NCI-H1092 treated with DMSO at 0.1 percent for 48 hours (cell line): Measurements from ENCODE around the gene PLSCR1.
"Not testable (repeated sequence)": the region's sequence is repeated elsewhere in the genome, so short reads cannot be mapped to it uniquely, and the experiment has no call there.

Source experiments
- DNase-seq: peaks from one replicate; lab custom pipeline; 2025; lab: John Stamatoyannopoulos, UW

PLSCR1 gene

GRCh38 chr3:146513386-146514051, 30.9 kb downstream of the PLSCR1 start:
- no peak for DNase-seq

- DNase-seq = no peak
These were observed 32.8 kb downstream of the PLSCR1 start for GRCh38 chr3:146511402-146512134.

- DNase-seq = no peak
These were observed 36.9 kb downstream of the PLSCR1 start for GRCh38 chr3:146507331-146508120.

GRCh38 chr3:146505516-146505915, 38.9 kb downstream of the PLSCR1 start:
- DNase-seq = no peak

- DNase-seq = no peak
These were observed 39.8 kb downstream of the PLSCR1 start for GRCh38 chr3:146504498-146505197.

GRCh38 chr3:146503461-146504202, 40.8 kb downstream of the PLSCR1 start:
- no peak for DNase-seq

- DNase-seq = no peak
These were observed 41.4 kb downstream of the PLSCR1 start for GRCh38 chr3:146502887-146503460.

- DNase-seq = no peak
These were observed 42.7 kb downstream of the PLSCR1 start for GRCh38 chr3:146501752-146502151.

- DNase-seq = no peak
These were observed 44.7 kb downstream of the PLSCR1 start for GRCh38 chr3:146499701-146500100.

GRCh38 chr3:146498002-146498736, 46.2 kb downstream of the PLSCR1 start:
- no peak for DNase-seq

- not testable (repeated sequence) for DNase-seq
These were observed 47.1 kb downstream of the PLSCR1 start for GRCh38 chr3:146497145-146497843.

- DNase-seq = no peak
These were observed 47.7 kb downstream of the PLSCR1 start for GRCh38 chr3:146496726-146497125.

- DNase-seq = no peak
These were observed 48.2 kb downstream of the PLSCR1 start for GRCh38 chr3:146496251-146496650.

- DNase-seq = no peak
These were observed 50.6 kb downstream of the PLSCR1 start for GRCh38 chr3:146493761-146494160.

- no peak for DNase-seq
These were observed 51.2 kb downstream of the PLSCR1 start for GRCh38 chr3:146493221-146493620.

- DNase-seq = no peak
These were observed 53.1 kb downstream of the PLSCR1 start for GRCh38 chr3:146491303-146491702.

GRCh38 chr3:146485297-146485696, 59.1 kb downstream of the PLSCR1 start:
- no peak for DNase-seq

GRCh38 chr3:146476094-146476740, 68.2 kb downstream of the PLSCR1 start:
- no peak for DNase-seq

GRCh38 chr3:146474976-146475375, 69.4 kb downstream of the PLSCR1 start:
- not testable (repeated sequence) for DNase-seq
